Muscle of leg (tissue), 11 donors: ENCODE data around the gene SLTM. TPM values are rescaled to one million over a fixed set of nuclear protein-coding genes. Genes with fewer than 3 reads are reported as not detected.
"Not testable (repeated sequence)": the region's sequence is repeated elsewhere in the genome, so short reads cannot be mapped to it uniquely, and the experiment has no call there.

Source experiments
- DNase-seq: peaks from one replicate; pipeline ENCODE4 v3.0.0; 2013
- H3K27ac ChIP-seq: one replicate; pipeline ENCODE4 v1.5.1; 2013; ENCODE audit warnings: mild to moderate bottlenecking, low read length, control low read depth
- H3K27me3 ChIP-seq: one replicate; pipeline ENCODE4 v1.6.1; 2013; ENCODE audit warnings: low read length; ENCODE audit not compliant: control insufficient read depth, insufficient read depth
- H3K36me3 ChIP-seq: one replicate; pipeline ENCODE4 v1.6.1; 2013; ENCODE audit warnings: low read length; ENCODE audit not compliant: control insufficient read depth, insufficient read depth
- H3K4me1 ChIP-seq: one replicate; pipeline ENCODE4 v1.6.1; 2013; ENCODE audit warnings: low read length; ENCODE audit not compliant: control insufficient read depth, insufficient read depth
- H3K4me3 ChIP-seq: one replicate; pipeline ENCODE4 v1.5.1; 2013; ENCODE audit warnings: low read length, control low read depth
- H3K9me3 ChIP-seq: replicated peaks from 2 replicates; pipeline ENCODE4 v1.6.1; 2013; ENCODE audit warnings: low read depth, low read length; ENCODE audit not compliant: control insufficient read depth
- WGBS: methylation state at CpG from one replicate; pipeline ENCODE4 v1.1.5; 2013; ENCODE audit warnings: missing lambda C conversion rate; ENCODE audit not compliant: insufficient coverage; 5-methylcytosine and 5-hydroxymethylcytosine counted together
- polyA plus RNA-seq, 8 donors: library from polyadenylated mRNA; unstranded; fragments of 120-200 nt; gene quantifications; one replicate each; pipeline versions ENCODE4 v1.2.1 to v1.2.3, GENCODE V29; 2013; ENCODE audit warnings: inconsistent platforms in 1 of 8, low replicate concordance in 1 of 8; ENCODE audit not compliant: insufficient read length in 8 of 8, insufficient read depth in 1 of 8
- total RNA-seq: library from RNA; stranded (reverse); fragments of 120-200 nt; gene quantifications from one replicate; pipeline ENCODE4 v1.2.4, GENCODE V29; 2013

The SLTM gene
- total and polyA plus RNA-seq, 9 donors = 53.0 to 76.8 (median 58.5) TPM

DNA sequence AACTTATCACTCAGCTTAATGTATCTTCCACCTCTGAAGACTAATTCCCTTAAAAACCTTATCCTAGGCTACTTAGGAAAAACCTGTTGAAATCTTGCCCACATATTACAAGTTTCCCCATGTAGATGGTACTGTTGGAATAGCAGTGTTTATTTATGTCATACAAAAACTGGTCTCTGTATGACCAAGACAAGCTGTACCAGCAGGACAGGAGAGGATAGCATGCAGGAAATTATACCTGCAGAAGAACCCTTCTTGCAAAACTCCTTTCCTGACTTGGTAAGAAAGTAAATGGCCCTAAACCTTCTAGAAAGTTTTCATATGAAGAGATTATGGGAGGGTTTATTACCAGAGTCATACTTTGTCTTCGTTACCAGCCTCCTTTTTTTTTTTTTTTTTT lies 28.7 kb upstream of the SLTM start:
- no peak for DNase-seq
- no peak overlapping the region for H3K27ac ChIP-seq
- no peaks in the 10 kb centered on the region for H3K4me1 ChIP-seq
- H3K4me3 ChIP-seq = no peak overlapping the region
- no peaks in the 10 kb centered on the region for H3K9me3 ChIP-seq
- H3K27me3 ChIP-seq = no peaks in the 10 kb centered on the region
- H3K36me3 ChIP-seq = no peaks in the 10 kb centered on the region
- no CpG with 5 or more reads among the region's 1 CpG for WGBS

DNA sequence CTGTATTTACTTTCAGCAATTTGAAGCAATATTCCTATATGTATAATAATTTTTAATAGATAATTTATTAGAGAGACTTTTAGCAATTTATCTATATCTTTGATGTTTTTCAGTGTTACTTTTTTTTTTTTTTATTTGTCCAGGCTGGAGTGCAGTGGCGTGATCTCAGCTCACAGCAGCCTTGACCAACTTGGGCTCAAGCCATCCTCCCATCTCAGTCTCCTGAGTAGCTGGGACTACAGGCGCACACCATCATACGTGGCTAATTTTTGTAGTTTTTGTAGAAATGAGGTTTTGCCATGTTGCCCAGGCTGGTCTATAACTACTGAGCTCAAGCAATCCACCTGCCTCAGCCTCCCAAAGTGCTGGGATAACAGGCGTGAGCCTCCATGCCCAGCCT lies 25.3 kb upstream of the SLTM start:
- WGBS = no CpG with 5 or more reads among the region's 4 CpGs
- H3K4me3 ChIP-seq = no peak overlapping the region
- H3K27ac ChIP-seq = no peak overlapping the region
- DNase-seq = no peak
- H3K4me1 ChIP-seq = no peaks in the 10 kb centered on the region
- no peaks in the 10 kb centered on the region for H3K36me3 ChIP-seq
- H3K9me3 ChIP-seq = no peaks in the 10 kb centered on the region
- H3K27me3 ChIP-seq = no peaks in the 10 kb centered on the region

DNA sequence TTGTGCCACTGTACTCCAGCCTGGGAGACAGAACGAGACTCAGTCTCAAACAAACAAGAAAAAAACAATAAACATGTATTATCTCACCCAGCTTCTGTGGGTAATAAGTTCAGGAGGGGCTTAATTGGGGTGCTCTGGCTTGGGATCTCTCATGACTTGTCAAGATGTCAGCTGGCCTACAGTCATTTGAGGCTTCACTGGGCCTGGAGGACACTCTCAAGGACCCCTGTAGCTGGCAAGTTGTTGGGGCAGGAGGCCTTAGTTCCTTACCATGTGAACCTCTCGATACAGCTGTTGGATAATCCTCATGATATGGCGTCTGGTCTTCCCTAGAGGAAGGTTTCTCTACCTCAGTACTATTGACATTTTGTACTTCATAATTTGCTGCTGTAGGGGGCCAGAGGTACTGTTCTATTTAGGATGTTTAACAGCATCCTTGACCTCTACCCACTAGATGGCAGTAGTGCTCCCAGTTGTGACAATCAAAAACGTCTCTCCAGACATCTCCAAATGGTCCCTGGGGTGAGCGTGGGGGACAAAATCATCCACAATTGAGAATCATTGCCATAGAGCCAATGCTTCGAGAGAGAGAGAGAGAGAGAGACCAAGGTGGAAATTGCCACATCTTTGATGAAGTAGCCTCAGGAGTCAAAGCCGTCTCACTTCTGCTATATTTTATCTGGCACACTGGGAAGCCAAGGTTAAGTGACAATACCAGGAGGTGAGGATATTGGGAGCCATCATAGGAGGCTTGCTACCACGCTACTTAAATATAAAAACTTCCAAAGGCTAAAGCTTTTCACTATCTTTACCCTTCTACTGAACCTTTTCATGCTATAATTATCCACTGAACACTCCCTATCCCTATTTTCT lies 23.9 kb upstream of the SLTM start:
- Histone ChIP-seq H3K4me1 (no peaks in the 10 kb centered on the region), H3K27me3 (no peaks in the 10 kb centered on the region), H3K4me3 (no peak overlapping the region), H3K9me3 (no peaks in the 10 kb centered on the region), H3K36me3 (no peaks in the 10 kb centered on the region), H3K27ac (no peak overlapping the region)
- peak; percentile 53 for DNase-seq
- 32% methylated on average over 3 of the region's 8 CpGs for WGBS

DNA sequence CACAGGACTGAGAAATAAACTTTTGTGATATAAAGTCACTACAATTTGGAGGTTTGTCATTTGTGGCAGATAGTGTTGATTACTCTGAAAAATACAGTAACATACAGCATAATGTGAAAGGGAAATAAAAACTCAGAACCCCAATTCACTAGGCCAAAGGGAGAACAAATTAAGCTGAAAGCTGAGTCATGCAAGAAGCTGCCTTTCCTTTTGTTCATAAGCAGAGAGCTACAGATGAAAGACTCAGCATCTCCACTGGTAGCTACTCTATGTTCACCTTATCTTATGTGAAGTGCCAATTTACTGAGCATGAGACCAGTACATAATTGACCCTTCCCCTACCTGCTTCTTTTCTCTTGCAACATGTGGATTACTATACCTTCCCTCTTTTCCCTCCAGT lies 19.3 kb upstream of the SLTM start:
- H3K4me3 ChIP-seq = no peak overlapping the region
- H3K27me3 ChIP-seq = no peaks in the 10 kb centered on the region
- no peak overlapping the region for H3K27ac ChIP-seq
- no peaks in the 10 kb centered on the region for H3K36me3 ChIP-seq
- H3K4me1 ChIP-seq = no peaks in the 10 kb centered on the region
- no peaks in the 10 kb centered on the region for H3K9me3 ChIP-seq
- DNase-seq = no peak

DNA sequence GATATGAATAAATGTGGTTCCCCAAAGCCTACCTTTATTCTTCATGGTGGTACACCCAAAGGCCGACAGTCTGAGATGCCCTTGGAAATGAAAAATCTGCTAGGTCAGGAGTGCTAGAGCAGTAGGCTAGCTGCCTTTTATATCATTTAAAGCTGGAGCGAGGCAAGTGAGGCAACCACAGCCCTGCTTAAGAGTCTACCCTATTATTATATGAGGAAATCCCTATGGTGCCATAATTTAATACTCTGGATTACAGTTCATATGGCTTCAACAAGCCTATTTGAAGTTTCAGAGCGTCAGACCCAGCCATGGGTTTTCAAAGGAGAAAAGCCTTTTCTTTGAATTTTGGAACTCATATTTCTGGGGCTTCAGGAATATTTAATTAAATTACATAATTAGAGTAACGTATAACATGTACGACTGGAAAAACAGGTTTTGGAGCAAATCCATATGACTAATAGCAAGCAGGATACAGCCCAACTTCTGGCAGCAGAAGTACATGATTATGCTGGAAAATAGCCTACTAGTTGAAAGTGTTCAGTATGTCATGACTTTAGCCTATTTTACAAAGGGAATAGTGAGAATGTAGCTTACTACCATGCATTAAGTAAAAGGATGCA lies 18.0 kb upstream of the SLTM start:
- Histone ChIP-seq H3K27ac (no peak overlapping the region), H3K4me3 (no peak overlapping the region), H3K27me3 (no peaks in the 10 kb centered on the region), H3K9me3 (no peaks in the 10 kb centered on the region), H3K4me1 (no peaks in the 10 kb centered on the region), H3K36me3 (no peaks in the 10 kb centered on the region)
- no CpG with 5 or more reads among the region's 5 CpGs for WGBS
- peak; percentile 84 for DNase-seq

DNA sequence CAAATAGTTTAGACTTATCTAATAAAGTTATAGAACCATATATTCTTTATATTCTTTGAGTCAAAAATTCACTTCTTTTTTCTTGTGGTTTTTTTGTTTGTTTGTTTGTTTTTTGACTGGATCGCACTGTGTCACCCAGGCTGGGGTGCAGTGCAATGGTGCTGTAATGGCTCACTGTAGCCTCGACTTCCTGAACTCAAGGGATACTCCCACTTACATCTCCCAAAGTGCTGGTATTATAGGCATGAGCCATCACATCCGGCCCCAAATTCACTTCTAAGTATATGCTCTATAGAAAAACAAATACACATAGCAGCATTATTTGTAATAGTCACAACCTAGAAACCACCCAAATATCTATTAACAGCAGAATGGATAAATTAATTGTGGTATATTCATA lies 13.7 kb upstream of the SLTM start:
- Histone ChIP-seq H3K9me3 (no peaks in the 10 kb centered on the region), H3K4me3 (no peak overlapping the region), H3K4me1 (no peaks in the 10 kb centered on the region), H3K36me3 (no peaks in the 10 kb centered on the region), H3K27ac (no peak overlapping the region), H3K27me3 (no peaks in the 10 kb centered on the region)
- no CpG with 5 or more reads among the region's 3 CpGs for WGBS
- DNase-seq = no peak

DNA sequence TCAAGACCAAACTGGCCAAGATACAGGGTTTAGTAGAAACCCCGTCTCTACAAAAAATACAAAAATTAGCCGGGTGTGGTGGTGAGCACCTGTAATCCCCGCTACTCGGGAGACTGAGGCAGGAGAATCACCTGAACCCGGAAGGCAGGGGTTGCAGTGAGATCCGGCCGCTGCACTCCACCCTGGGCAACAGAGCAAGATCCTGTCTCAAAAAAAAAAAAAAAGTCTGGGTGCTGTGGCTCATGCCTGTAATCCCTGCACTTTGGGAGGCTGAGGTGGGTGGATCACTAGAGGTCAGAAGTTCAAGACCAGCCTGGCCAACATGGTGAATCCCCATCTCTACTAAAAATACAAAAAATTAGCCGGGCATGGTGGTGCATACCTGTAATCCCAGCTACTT lies 1.5 kb upstream of the SLTM start:
- not testable (repeated sequence) for DNase-seq, H3K27me3 ChIP-seq, H3K9me3 ChIP-seq, H3K36me3 ChIP-seq, H3K4me3 ChIP-seq, H3K4me1 ChIP-seq, H3K27ac ChIP-seq
- WGBS = 93% methylated on average over 7 of the region's 8 CpGs

DNA sequence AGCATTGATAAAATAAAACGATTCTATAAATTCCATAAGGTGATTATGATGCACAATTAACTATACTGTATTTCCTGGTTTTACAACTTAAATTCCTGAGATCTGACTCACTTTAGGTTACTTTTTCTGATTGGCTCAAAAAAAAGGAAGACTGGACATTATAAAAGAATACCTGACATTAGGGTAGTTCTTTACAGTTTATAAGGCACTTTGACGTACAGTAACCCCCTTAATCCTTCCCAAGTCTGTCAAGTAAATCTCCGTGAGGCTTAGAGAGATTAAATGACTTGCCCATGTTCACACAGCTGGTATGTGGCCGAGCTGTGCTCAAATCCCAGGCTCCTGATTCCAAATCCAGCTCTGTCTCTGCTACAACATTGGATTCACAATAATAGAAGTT lies 1.0 kb upstream of the SLTM start:
- H3K4me3 ChIP-seq = no peak overlapping the region
- no peaks in the 10 kb centered on the region for H3K36me3 ChIP-seq
- DNase-seq = peak; percentile 22
- H3K27ac ChIP-seq = no peak overlapping the region
- no peaks in the 10 kb centered on the region for H3K9me3 ChIP-seq
- H3K4me1 ChIP-seq = peaks cover 5% of the 10 kb centered on the region
- H3K27me3 ChIP-seq = no peaks in the 10 kb centered on the region
- 30% methylated on average over 2 of the region's 4 CpGs for WGBS

DNA sequence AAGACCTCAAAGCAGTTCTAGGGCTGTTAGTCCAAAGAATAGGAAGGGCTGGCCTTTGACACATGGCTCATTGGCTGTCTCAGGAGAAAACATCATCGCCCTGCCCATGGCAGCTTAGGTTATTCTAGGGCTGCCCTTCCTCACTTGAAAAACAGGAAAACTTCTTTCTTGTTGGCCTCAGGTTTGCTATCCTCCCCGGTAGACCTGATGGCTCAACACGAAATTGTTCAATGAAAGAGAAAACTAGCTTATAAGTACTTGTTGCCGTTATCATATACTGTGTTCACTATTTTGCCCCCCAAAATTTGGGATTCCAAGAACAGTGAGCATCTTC lies 602 bp upstream of the SLTM start:
- Histone ChIP-seq H3K27ac (peak overlapping the region; percentile 96), H3K27me3 (no peaks in the 10 kb centered on the region), H3K4me3 (peak overlapping the region; percentile 69), H3K9me3 (no peaks in the 10 kb centered on the region), H3K4me1 (peaks cover 5% of the 10 kb centered on the region), H3K36me3 (peaks cover under 1% of the 10 kb centered on the region)
- WGBS = 20% methylated on average over 1 of the region's 4 CpGs
- no peak for DNase-seq

DNA sequence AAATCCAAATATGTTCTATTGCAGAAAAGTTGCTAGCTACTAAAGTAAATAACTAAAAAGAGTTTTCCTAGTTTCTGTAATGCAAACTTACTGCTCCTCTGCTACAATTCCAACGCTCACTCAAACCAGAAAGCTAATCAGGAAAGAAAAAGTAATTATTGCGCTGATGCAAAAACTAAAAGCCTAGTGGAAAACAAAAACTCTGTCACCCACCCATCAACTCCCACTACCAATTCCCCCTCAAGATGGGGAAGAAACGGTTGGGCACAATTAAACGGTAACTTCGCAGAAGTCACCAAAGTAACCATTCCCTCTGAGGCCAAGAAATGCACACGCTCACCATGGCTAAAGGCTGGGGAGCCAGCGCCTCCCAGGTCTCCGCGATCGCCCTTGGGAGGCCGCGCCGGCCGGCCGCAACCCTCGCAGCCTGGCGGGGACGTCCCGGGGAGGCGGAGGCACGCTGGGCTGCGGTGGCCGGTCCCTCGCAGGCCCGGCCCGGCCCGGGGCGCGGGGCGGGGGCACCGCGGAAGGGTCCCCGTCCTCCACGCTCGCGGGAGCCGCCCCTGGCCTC lies 684 bp downstream of the SLTM start:
- H3K9me3 ChIP-seq = no peaks in the 10 kb centered on the region
- WGBS = under 1% methylated on average over 35 of the region's 37 CpGs
- peaks cover 3% of the 10 kb centered on the region for H3K36me3 ChIP-seq
- H3K27me3 ChIP-seq = no peaks in the 10 kb centered on the region
- H3K4me1 ChIP-seq = peaks cover 5% of the 10 kb centered on the region
- peak overlapping the region; percentile 93 for H3K27ac ChIP-seq
- peak overlapping the region; percentile 61 for H3K4me3 ChIP-seq
- DNase-seq = peak; percentile 65
